ENCODE results near the gene MRTO4.

- TF ChIP-seq POLR2A (conservative IDR thresholded peaks at IDR 0.05), result 0 out of 2 replicates have a peak, but pooled peaks have one; percentile 16
- TF ChIP-seq, protein P1, sequence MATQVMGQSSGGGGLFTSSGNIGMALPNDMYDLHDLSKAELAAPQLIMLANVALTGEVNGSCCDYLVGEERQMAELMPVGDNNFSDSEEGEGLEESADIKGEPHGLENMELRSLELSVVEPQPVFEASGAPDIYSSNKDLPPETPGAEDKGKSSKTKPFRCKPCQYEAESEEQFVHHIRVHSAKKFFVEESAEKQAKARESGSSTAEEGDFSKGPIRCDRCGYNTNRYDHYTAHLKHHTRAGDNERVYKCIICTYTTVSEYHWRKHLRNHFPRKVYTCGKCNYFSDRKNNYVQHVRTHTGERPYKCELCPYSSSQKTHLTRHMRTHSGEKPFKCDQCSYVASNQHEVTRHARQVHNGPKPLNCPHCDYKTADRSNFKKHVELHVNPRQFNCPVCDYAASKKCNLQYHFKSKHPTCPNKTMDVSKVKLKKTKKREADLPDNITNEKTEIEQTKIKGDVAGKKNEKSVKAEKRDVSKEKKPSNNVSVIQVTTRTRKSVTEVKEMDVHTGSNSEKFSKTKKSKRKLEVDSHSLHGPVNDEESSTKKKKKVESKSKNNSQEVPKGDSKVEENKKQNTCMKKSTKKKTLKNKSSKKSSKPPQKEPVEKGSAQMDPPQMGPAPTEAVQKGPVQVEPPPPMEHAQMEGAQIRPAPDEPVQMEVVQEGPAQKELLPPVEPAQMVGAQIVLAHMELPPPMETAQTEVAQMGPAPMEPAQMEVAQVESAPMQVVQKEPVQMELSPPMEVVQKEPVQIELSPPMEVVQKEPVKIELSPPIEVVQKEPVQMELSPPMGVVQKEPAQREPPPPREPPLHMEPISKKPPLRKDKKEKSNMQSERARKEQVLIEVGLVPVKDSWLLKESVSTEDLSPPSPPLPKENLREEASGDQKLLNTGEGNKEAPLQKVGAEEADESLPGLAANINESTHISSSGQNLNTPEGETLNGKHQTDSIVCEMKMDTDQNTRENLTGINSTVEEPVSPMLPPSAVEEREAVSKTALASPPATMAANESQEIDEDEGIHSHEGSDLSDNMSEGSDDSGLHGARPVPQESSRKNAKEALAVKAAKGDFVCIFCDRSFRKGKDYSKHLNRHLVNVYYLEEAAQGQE (IDR thresholded peaks at IDR 0.05; ENCODE audit: borderline replicate concordance), result no peak
- TF ChIP-seq, protein P1 (CRISPR knock-in tag; IDR thresholded peaks at IDR 0.05; ENCODE audit: low read depth), result no peak
- TF ChIP-seq STAT5B (CRISPR knock-in tag; IDR thresholded peaks at IDR 0.05), result no peak
- TF ChIP-seq YBX1 (IDR thresholded peaks at IDR 0.05), result no peak
- TF ChIP-seq ZNF274 (IDR thresholded peaks at IDR 0.05; ENCODE audit: borderline replicate concordance, low read depth, low read length), result no peak
Observed at GRCh38 chr1:19204446-19205266, 46.9 kb upstream of the MRTO4 start.

Measured in K562 (cell line).